KMS-11 (cell line): ENCODE measurements around the gene SH3D21.

Experiments used
- H2AFZ ChIP-seq: fragments of 200-600 bp; sonication (generic); 2 replicates; pipeline ENCODE4 v1.6.1; 2016; ENCODE audit warnings: antibody characterized with exemption, mixed run types, low read depth
- H3K27ac ChIP-seq: fragments of 200-600 bp; sonication (generic); 2 replicates; pipeline ENCODE4 v1.6.1; 2016; ENCODE audit warnings: mild to moderate bottlenecking, mixed run types
- H3K27me3 ChIP-seq: fragments of 200-600 bp; sonication (generic); 2 replicates; pipeline ENCODE4 v1.6.1; 2017; ENCODE audit warnings: mild to moderate bottlenecking, low read depth, mixed run types, moderate library complexity; ENCODE audit not compliant: insufficient read depth
- H3K36me3 ChIP-seq: fragments of 200-600 bp; sonication (generic); 2 replicates; pipeline ENCODE4 v1.6.1; 2017; ENCODE audit warnings: mild to moderate bottlenecking, mixed run types; ENCODE audit not compliant: insufficient read depth
- H3K4me1 ChIP-seq: fragments of 200-600 bp; sonication (generic); 2 replicates; pipeline ENCODE4 v1.6.1; 2016; ENCODE audit warnings: mild to moderate bottlenecking, low read depth, mixed run types; ENCODE audit not compliant: poor library complexity, severe bottlenecking
- H3K4me2 ChIP-seq: fragments of 200-600 bp; sonication (generic); 2 replicates; pipeline ENCODE4 v1.7.0; 2016; ENCODE audit warnings: mild to moderate bottlenecking, mixed run types
- H3K4me3 ChIP-seq: fragments of 200-600 bp; sonication (generic); IDR thresholded peaks from 2 replicates; pipeline ENCODE4 v1.6.1; 2017; ENCODE audit warnings: low read depth, low read length, mixed read lengths; ENCODE audit not compliant: insufficient read depth
- H3K79me2 ChIP-seq: fragments of 200-600 bp; sonication (generic); 2 replicates; pipeline ENCODE4 v1.6.1; 2016; ENCODE audit warnings: low read depth, mixed run types; ENCODE audit not compliant: insufficient read depth
- H3K9ac ChIP-seq: fragments of 200-600 bp; sonication (generic); 2 replicates; pipeline ENCODE4 v1.6.1; 2016; ENCODE audit warnings: mild to moderate bottlenecking, mixed run types
- H4K20me1 ChIP-seq: fragments of 200-600 bp; sonication (generic); 2 replicates; pipeline ENCODE4 v1.6.1; 2016; ENCODE audit warnings: mild to moderate bottlenecking, mixed run types; ENCODE audit not compliant: insufficient read depth
- CTCF ChIP-seq: fragments of 200-600 bp; sonication (generic); conservative IDR thresholded peaks from 2 replicates; pipeline ENCODE4 v1.6.1; 2017; ENCODE audit warnings: low read depth, mild to moderate bottlenecking, antibody characterized with exemption, low read length, moderate library complexity, mixed read lengths

The SH3D21 gene

DNA sequence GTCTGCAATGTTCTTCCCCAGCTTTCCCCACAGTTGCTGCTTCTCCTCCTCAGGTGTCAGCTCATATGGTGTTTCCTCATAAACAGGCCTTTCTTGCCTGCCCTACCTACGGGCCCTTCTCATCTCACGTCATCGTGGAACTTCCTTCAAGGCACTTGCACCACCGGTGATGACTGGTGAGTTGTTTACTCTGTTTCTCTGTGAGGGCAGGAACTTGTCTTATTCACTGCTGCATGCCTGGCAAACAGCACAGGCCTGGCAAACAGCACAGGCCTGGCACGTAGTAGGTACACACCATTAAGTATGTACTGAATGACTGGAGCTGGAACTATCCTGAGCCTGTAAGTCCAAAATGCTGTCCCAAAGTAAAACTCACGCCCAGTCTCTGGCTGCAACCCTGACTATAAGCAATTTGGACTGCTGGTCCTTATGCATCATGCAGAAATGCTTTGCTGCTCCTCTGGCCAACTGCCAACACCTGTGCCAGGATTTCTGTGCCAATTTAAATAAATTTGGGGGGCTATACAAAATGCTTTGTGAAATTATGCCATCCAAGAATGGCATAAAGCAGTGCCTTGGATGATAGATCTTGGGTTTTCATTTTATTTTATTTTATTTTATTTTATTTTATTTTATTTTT, 53.9 kb downstream of the SH3D21 start:
- Histone ChIP-seq H3K27ac (no peak overlapping the region), H3K4me2 (no peak overlapping the region), H3K36me3 (no peaks in the 10 kb centered on the region), H3K27me3 (no peaks in the 10 kb centered on the region), H3K4me1 (no peaks in the 10 kb centered on the region), H3K79me2 (no peaks in the 10 kb centered on the region), H3K4me3 (no peak overlapping the region), H4K20me1 (no peaks in the 10 kb centered on the region), H3K9ac (no peak overlapping the region), H2AFZ (no peak overlapping the region)
- no peak for TF ChIP-seq CTCF

DNA sequence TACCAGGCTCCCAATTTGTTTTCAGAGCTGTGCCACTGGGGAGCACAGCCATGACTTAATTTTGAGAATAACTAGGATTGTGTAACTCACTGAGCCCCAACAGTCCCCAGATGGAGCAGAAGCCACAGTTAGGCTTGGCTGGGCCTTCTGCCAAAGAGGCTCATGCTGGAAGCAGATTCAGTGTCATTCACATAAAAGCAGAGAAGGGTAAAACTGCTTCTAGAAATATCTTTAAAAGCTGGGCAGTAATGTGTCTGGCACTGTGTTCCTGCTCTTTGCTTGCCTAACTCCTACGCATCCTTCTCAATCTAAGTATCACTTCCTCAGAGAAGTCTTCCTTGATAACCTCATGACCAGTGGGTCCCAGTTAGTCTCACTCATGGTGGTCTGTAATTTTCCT, 59.2 kb downstream of the SH3D21 start:
- Histone ChIP-seq H2AFZ (no peak overlapping the region), H3K4me1 (peaks cover 21% of the 10 kb centered on the region), H3K79me2 (no peaks in the 10 kb centered on the region), H3K36me3 (no peaks in the 10 kb centered on the region), H3K27ac (no peak overlapping the region), H3K4me3 (no peak overlapping the region), H3K4me2 (no peak overlapping the region), H3K27me3 (no peaks in the 10 kb centered on the region), H4K20me1 (no peaks in the 10 kb centered on the region), H3K9ac (no peak overlapping the region)
- no peak for TF ChIP-seq CTCF

- no peak overlapping the region for H3K27ac ChIP-seq
- no peaks in the 10 kb centered on the region for H3K27me3 ChIP-seq
- no peak overlapping the region for H3K4me3 ChIP-seq
- H3K4me2 ChIP-seq: no peak overlapping the region
- no peaks in the 10 kb centered on the region for H3K36me3 ChIP-seq
- H4K20me1 ChIP-seq: no peaks in the 10 kb centered on the region
- H3K9ac ChIP-seq: no peak overlapping the region
- no peak overlapping the region for H2AFZ ChIP-seq
- peaks cover 27% of the 10 kb centered on the region for H3K4me1 ChIP-seq
- no peak for TF ChIP-seq CTCF
- H3K79me2 ChIP-seq: no peaks in the 10 kb centered on the region
These were observed 60.0 kb downstream of the SH3D21 start for GRCh38 chr1:36366091-36366661.

GRCh38 chr1:36367066-36367465, 60.9 kb downstream of the SH3D21 start:
- Histone ChIP-seq H3K27me3 (no peaks in the 10 kb centered on the region), H3K4me3 (no peak overlapping the region), H2AFZ (no peak overlapping the region), H3K9ac (no peak overlapping the region), H4K20me1 (no peaks in the 10 kb centered on the region), H3K4me1 (peaks cover 27% of the 10 kb centered on the region), H3K27ac (no peak overlapping the region), H3K79me2 (no peaks in the 10 kb centered on the region), H3K4me2 (no peak overlapping the region), H3K36me3 (no peaks in the 10 kb centered on the region)
- no peak for TF ChIP-seq CTCF
